ENCODE measurements around the gene RIPOR3. TPM values are rescaled to one million over a fixed set of nuclear protein-coding genes. Genes with fewer than 3 reads are reported as not detected.
A peak's percentile ranks its signal among the peaks of the same experiment; 100 is the strongest.

The RIPOR3 gene
- total and polyA plus RNA-seq, 4 donors, result 4.3 to 9.9 (median 7.7) TPM

DNA sequence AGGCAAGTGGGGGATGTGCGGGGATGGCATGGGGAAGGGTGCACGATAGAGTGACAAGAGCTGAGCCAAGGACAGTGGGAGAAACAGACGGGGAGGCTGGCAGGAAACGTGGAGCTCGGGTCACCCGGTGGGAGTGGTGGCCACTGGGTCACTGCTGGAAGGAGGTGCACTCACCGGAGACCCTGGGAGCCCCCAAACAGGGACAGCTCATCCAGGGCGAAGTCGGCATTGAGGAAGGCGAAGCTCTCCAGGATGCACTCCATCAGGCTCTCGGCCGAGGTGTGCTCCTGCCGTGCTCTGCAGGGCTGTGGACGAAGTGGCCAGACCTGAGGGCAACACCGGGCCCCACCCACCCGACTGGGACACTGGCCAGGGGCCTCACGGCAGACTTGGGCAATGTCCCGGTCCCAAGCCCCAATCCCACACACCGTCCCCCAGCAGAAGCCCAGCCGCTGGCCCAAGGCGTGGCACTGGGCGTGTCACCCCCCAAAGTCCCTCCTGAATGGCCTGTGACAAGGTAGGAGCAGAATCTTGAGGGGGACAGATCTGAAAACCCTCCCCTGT, 93.9 kb downstream of the RIPOR3 start:
- Histone ChIP-seq H3K9me3 (ENCODE audit: control insufficient read depth in 4 of 4, insufficient read depth in 3 of 4, low read length in 3 of 4) (no peaks in the 10 kb centered on the region), H3K9ac (ENCODE audit: insufficient read depth in 1 of 2, low read length in 2 of 2) (no peak overlapping the region), H3K27me3 (ENCODE audit: control insufficient read depth in 3 of 3, insufficient read depth in 3 of 3, low read length in 2 of 3) (peaks cover 0 to 2% (median 0%) of the 10 kb centered on the region in 3 donors), H3K27ac (ENCODE audit: low read depth in 1 of 2, low read length in 1 of 2) (no peak overlapping the region), H3K4me1 (ENCODE audit: control insufficient read depth in 5 of 5, insufficient read depth in 5 of 5, low read length in 5 of 5) (peaks cover 0 to 9% (median 0%) of the 10 kb centered on the region in 5 donors), H3K36me3 (ENCODE audit: control insufficient read depth in 4 of 4, insufficient read depth in 4 of 4, low read length in 4 of 4) (no peaks in the 10 kb centered on the region), H3K4me3 (no peak overlapping the region)
- ATAC-seq (ENCODE audit: insufficient read depth, low FRiP score), result no peak
- no peak for TF ChIP-seq CTCF (IDR thresholded peaks at IDR 0.05; ENCODE audit: control extremely low read depth, extremely low read depth)
- WGBS, 2 donors, result 76 to 82% methylated on average over 21 to 22 of the region's 22 CpGs
- DNase-seq, result no peak

DNA sequence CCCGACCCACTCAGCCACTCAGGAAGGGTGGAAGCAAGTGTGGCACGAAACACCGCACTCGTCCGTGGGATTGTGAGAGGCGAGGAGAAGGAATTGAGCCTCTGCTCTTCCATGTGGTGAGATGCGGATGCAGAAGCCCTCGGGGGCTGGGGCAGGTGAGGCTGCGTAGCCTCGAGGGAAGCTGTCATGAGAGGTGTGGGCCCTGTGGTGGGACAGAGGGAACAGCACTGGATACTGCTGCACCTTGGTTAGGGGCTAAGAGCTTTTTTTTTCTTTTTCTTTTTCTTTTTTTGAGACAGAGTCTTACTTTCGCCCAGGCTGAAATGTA, 94.7 kb downstream of the RIPOR3 start:
- Histone ChIP-seq H3K4me1 (ENCODE audit: control insufficient read depth in 5 of 5, insufficient read depth in 5 of 5, low read length in 5 of 5) (peaks cover 0 to 14% (median 4%) of the 10 kb centered on the region in 5 donors), H3K27me3 (ENCODE audit: control insufficient read depth in 3 of 3, insufficient read depth in 3 of 3, low read length in 2 of 3) (peaks cover 0 to 2% (median 0%) of the 10 kb centered on the region in 3 donors), H3K4me3 (no peak overlapping the region), H3K27ac (ENCODE audit: low read depth in 1 of 2, low read length in 1 of 2) (no peak overlapping the region), H3K9me3 (ENCODE audit: control insufficient read depth in 4 of 4, insufficient read depth in 3 of 4, low read length in 3 of 4) (no peaks in the 10 kb centered on the region), H3K36me3 (ENCODE audit: control insufficient read depth in 4 of 4, insufficient read depth in 4 of 4, low read length in 4 of 4) (no peaks in the 10 kb centered on the region), H3K9ac (ENCODE audit: insufficient read depth in 1 of 2, low read length in 2 of 2) (no peak overlapping the region)
- 85 to 91% methylated on average over 11 of the region's 11 CpGs for WGBS, 2 donors
- no peak for TF ChIP-seq CTCF (IDR thresholded peaks at IDR 0.05; ENCODE audit: control extremely low read depth, extremely low read depth)
- ATAC-seq (ENCODE audit: insufficient read depth, low FRiP score), result no peak
- DNase-seq, result no peak

GRCh38 chr20:50595988-50596693, 95.2 kb downstream of the RIPOR3 start:
- no peaks in the 10 kb centered on the region for H3K36me3 ChIP-seq (ENCODE audit: control insufficient read depth in 4 of 4, insufficient read depth in 4 of 4, low read length in 4 of 4)
- peaks cover 0 to 14% (median 4%) of the 10 kb centered on the region in 5 donors for H3K4me1 ChIP-seq (ENCODE audit: control insufficient read depth in 5 of 5, insufficient read depth in 5 of 5, low read length in 5 of 5)
- TF ChIP-seq CTCF (IDR thresholded peaks at IDR 0.05; ENCODE audit: control extremely low read depth, extremely low read depth), result no peak
- ATAC-seq (ENCODE audit: insufficient read depth, low FRiP score) (no peak), DNase-seq (peak in 1 of 3 donors; percentile 39)
- no peaks in the 10 kb centered on the region for H3K9me3 ChIP-seq (ENCODE audit: control insufficient read depth in 4 of 4, insufficient read depth in 3 of 4, low read length in 3 of 4)
- 44 to 59% methylated on average over 15 of the region's 15 CpGs for WGBS, 2 donors
- no peak overlapping the region for H3K9ac ChIP-seq (ENCODE audit: insufficient read depth in 1 of 2, low read length in 2 of 2)
- H3K27me3 ChIP-seq (ENCODE audit: control insufficient read depth in 3 of 3, insufficient read depth in 3 of 3, low read length in 2 of 3), result peaks cover 0 to 2% (median 0%) of the 10 kb centered on the region in 3 donors
- H3K4me3 ChIP-seq, result no peak overlapping the region
- no peak overlapping the region for H3K27ac ChIP-seq (ENCODE audit: low read depth in 1 of 2, low read length in 1 of 2)

Data from lung (tissue), 12 donors.